Muscle of leg (tissue), 11 donors: Measurements from ENCODE around the gene MADCAM1. TPM values are rescaled to one million over a fixed set of nuclear protein-coding genes. Genes with fewer than 3 reads are reported as not detected.

Experiments used
- DNase-seq: peaks from one replicate; pipeline ENCODE4 v3.0.0; 2013
- H3K27ac ChIP-seq: one replicate; pipeline ENCODE4 v1.5.1; 2013; ENCODE audit warnings: mild to moderate bottlenecking, low read length, control low read depth
- H3K27me3 ChIP-seq: one replicate; pipeline ENCODE4 v1.6.1; 2013; ENCODE audit warnings: low read length; ENCODE audit not compliant: control insufficient read depth, insufficient read depth
- H3K36me3 ChIP-seq: one replicate; pipeline ENCODE4 v1.6.1; 2013; ENCODE audit warnings: low read length; ENCODE audit not compliant: control insufficient read depth, insufficient read depth
- H3K4me1 ChIP-seq: one replicate; pipeline ENCODE4 v1.6.1; 2013; ENCODE audit warnings: low read length; ENCODE audit not compliant: control insufficient read depth, insufficient read depth
- H3K4me3 ChIP-seq: one replicate; pipeline ENCODE4 v1.5.1; 2013; ENCODE audit warnings: low read length, control low read depth
- H3K9me3 ChIP-seq: replicated peaks from 2 replicates; pipeline ENCODE4 v1.6.1; 2013; ENCODE audit warnings: low read depth, low read length; ENCODE audit not compliant: control insufficient read depth
- WGBS: methylation state at CpG from one replicate; pipeline ENCODE4 v1.1.5; 2013; ENCODE audit warnings: missing lambda C conversion rate; ENCODE audit not compliant: insufficient coverage; 5-methylcytosine and 5-hydroxymethylcytosine counted together
- polyA plus RNA-seq, 8 donors: library from polyadenylated mRNA; unstranded; fragments of 120-200 nt; gene quantifications; one replicate each; pipeline versions ENCODE4 v1.2.1 to v1.2.3, GENCODE V29; 2013; ENCODE audit warnings: inconsistent platforms in 1 of 8, low replicate concordance in 1 of 8; ENCODE audit not compliant: insufficient read length in 8 of 8, insufficient read depth in 1 of 8
- total RNA-seq: library from RNA; stranded (reverse); fragments of 120-200 nt; gene quantifications from one replicate; pipeline ENCODE4 v1.2.4, GENCODE V29; 2013

MADCAM1 gene
- total and polyA plus RNA-seq, 9 donors: 4.0 to 15.7 (median 10.3) TPM

DNA sequence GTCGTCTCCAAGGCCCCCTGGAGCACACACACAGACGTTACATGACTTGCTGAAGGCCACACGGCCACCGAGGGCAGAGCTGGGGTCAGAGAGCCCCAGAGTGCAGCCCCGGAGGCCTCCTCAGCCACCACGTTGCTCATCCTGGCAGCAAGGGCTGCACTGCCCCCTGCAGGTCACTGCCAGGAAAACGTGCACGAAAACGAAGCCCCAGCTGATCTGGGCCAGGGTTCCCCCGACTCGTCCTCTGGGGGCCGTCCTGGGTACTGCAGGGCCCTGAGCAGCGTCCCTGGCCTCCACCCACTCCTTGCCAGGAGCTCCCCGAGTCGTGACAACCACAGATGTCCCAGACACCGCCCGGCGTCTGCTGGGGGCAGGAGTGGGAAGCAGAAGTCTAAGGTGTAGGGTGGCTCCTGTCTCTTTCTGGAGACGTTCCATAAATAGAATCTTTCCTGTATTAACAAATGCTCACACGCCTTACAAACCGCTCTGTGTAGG, 14.4 kb downstream of the MADCAM1 start:
- H3K4me1 ChIP-seq: peaks cover 40% of the 10 kb centered on the region
- DNase-seq: peak; percentile 78
- no peaks in the 10 kb centered on the region for H3K27me3 ChIP-seq
- H3K9me3 ChIP-seq: no peaks in the 10 kb centered on the region
- peak overlapping the region; percentile 87 for H3K27ac ChIP-seq
- H3K36me3 ChIP-seq: peaks cover 15% of the 10 kb centered on the region
- H3K4me3 ChIP-seq: no peak overlapping the region
- 10% methylated on average over 12 of the region's 21 CpGs for WGBS

GRCh38 chr19:511101-511851, 15.0 kb downstream of the MADCAM1 start:
- no peaks in the 10 kb centered on the region for H3K27me3 ChIP-seq
- H3K9me3 ChIP-seq: no peaks in the 10 kb centered on the region
- peaks cover 15% of the 10 kb centered on the region for H3K36me3 ChIP-seq
- peak; percentile 76 for DNase-seq
- H3K27ac ChIP-seq: peak overlapping the region; percentile 87
- peaks cover 38% of the 10 kb centered on the region for H3K4me1 ChIP-seq
- 31% methylated on average over 17 of the region's 30 CpGs for WGBS
- H3K4me3 ChIP-seq: no peak overlapping the region

DNA sequence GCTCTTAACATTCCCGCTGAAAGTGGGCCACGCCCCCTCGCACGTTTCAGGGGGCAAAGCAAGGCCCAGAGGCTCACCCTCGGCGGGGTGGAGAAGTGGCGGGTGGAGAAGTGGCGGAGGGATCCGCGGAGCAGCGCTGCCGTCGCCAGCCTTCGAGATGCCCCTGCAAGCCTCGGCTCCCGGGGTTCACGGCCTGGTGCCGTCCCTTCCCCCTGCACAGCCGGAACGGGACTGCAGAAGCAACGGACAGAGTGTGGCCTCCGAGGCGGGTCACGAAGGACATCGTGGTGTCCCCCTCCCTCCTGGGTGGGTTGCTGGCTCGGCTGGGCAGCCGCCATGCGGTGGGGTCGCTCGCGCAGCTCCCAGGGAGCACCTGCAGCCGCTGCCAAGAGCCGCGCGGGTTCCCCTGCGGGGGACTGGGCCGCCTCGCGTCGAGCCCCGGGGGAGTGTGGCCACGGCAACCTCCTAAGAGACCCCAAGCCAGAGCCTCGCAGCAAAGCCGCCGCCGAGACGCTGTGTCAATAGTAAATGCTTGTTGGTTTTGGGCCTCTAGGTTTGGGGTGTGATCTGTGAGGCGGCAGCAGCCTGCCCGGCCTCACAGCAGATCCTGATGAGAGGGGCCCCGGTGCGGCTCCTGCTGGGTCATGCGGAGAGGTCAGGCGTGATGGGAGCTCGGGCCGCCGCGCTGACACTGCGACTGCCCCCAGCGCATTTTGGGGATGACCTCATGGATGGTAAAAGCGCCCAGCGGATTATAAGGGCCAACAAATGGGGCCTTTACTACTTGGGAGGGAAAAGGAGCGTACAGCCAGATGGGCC, 16.5 kb downstream of the MADCAM1 start:
- Histone ChIP-seq H3K36me3 (peaks cover 15% of the 10 kb centered on the region), H3K27ac (no peak overlapping the region), H3K9me3 (no peaks in the 10 kb centered on the region), H3K27me3 (no peaks in the 10 kb centered on the region), H3K4me3 (no peak overlapping the region), H3K4me1 (peaks cover 39% of the 10 kb centered on the region)
- peak; percentile 32 for DNase-seq
- WGBS: 23% methylated on average over 53 of the region's 62 CpGs

- DNase-seq: no peak
- H3K27ac ChIP-seq: no peak overlapping the region
- H3K4me3 ChIP-seq: no peak overlapping the region
- peaks cover 15% of the 10 kb centered on the region for H3K36me3 ChIP-seq
- H3K27me3 ChIP-seq: no peaks in the 10 kb centered on the region
- H3K4me1 ChIP-seq: peaks cover 30% of the 10 kb centered on the region
- H3K9me3 ChIP-seq: no peaks in the 10 kb centered on the region
- 66% methylated on average over 10 of the region's 10 CpGs for WGBS
These were observed 17.3 kb downstream of the MADCAM1 start for GRCh38 chr19:513368-514165.

DNA sequence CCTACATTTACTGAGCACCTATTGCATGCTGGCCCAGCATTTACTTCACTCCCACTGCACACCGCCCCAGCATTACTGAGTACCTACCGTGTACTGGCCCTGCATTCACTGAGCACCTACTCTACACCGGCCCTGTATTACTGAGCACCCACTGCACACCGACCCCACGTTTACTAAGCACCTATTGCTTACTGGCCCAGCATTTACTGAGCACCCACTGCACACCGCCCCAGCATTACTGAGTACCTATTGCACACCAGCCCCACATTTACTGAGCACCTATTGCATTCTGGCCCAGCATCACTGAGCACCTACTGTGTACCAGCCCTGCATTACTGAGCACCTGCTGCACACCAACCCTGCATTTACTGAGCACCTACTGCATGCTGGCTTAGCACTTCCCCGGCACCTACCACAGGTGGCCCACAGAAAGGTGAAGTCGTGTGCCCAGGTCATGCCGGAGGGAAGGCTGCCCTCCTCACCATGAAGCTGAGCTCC, 17.9 kb downstream of the MADCAM1 start:
- no peak overlapping the region for H3K27ac ChIP-seq
- 98% methylated on average over 6 of the region's 9 CpGs for WGBS
- H3K27me3 ChIP-seq: no peaks in the 10 kb centered on the region
- peaks cover 11% of the 10 kb centered on the region for H3K36me3 ChIP-seq
- H3K4me3 ChIP-seq: no peak overlapping the region
- H3K4me1 ChIP-seq: peaks cover 27% of the 10 kb centered on the region
- H3K9me3 ChIP-seq: no peaks in the 10 kb centered on the region
- DNase-seq: no peak

DNA sequence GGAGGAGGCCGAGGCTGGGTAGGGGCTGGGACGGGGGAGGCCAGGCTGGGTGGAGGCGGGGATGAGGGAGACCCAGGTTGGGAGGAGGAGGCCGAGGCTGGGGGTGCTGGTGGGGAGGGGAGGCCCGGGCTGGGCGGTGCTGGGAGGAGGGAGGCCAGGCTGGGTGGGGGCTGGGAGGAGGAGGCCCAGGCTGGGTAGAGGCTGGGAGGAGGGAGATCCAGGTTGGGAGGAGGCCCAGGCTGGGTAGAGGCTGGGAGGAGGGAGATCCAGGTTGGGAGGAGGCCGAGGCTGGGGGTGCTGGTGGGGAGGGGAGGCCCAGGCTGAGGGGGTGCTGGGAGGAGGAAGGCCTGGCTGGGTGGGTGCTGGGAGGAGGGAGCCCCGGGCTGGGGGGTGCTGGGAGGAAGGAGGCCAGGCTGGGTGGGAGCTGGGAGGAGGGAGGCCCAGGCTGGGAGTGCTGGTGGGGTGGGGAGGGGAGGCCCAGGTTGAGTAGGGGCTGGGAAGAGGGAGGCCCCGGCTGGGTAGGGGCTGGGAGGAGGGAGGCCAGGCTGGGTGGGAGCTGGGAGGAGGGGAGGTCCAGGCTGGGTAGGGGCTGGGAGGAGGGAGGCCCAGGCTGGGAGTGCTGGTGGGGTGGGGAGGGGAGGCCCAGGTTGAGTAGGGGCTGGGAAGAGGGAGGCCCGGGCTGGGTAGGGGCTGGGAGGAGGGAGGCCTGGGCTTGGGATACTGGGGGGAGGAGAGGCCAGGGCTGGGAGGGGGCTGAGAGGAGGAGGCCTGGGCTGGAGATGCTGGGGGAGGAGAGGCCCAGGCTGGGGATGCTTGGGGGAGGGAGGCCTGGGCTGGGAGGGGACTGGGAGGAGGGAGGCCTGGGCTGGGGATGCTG, 21.7 kb downstream of the MADCAM1 start:
- peak; percentile 98 for DNase-seq
- no peak overlapping the region for H3K4me3 ChIP-seq
- H3K4me1 ChIP-seq: peaks cover 6% of the 10 kb centered on the region
- WGBS: 19% methylated on average over 10 of the region's 10 CpGs
- peak overlapping the region; percentile 29 for H3K27ac ChIP-seq
- no peaks in the 10 kb centered on the region for H3K27me3 ChIP-seq
- H3K36me3 ChIP-seq: peaks cover 12% of the 10 kb centered on the region
- peaks cover 10% of the 10 kb centered on the region for H3K9me3 ChIP-seq

GRCh38 chr19:518598-519231, 22.4 kb downstream of the MADCAM1 start:
- peak overlapping the region; percentile 51 for H3K27ac ChIP-seq
- peaks cover 10% of the 10 kb centered on the region for H3K9me3 ChIP-seq
- no peaks in the 10 kb centered on the region for H3K27me3 ChIP-seq
- H3K4me1 ChIP-seq: peaks cover 4% of the 10 kb centered on the region
- no peak overlapping the region for H3K4me3 ChIP-seq
- H3K36me3 ChIP-seq: peaks cover 12% of the 10 kb centered on the region
- 8% methylated on average over 56 of the region's 58 CpGs for WGBS
- DNase-seq: no peak

DNA sequence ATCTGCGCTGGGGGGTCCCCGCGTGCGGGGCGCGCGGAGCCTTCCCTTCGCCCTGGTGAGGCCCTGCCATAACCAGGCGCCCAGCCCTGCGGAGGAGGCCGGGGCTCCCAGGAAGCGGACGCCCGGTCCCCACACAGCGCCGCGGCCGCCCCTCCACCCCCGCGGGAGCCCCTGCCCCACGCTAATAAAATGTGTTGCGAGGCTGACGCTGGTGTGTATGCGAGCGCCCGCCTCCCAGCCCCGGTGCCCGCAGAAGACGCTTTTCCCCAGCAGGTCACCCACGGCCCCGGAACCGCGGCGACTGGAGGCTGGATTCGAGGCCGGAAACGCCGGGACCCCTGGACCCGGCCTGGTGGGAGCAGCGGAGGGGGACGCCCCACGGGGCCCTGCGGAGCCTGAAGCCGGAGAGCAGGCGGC, 23.2 kb downstream of the MADCAM1 start:
- H3K4me3 ChIP-seq: no peak overlapping the region
- no peak overlapping the region for H3K27ac ChIP-seq
- H3K4me1 ChIP-seq: peaks cover 9% of the 10 kb centered on the region
- H3K36me3 ChIP-seq: peaks cover 8% of the 10 kb centered on the region
- 82% methylated on average over 44 of the region's 45 CpGs for WGBS
- H3K27me3 ChIP-seq: no peaks in the 10 kb centered on the region
- no peak for DNase-seq
- H3K9me3 ChIP-seq: peaks cover 10% of the 10 kb centered on the region

- Histone ChIP-seq H3K4me3 (no peak overlapping the region), H3K36me3 (peaks cover 5% of the 10 kb centered on the region), H3K4me1 (peaks cover 5% of the 10 kb centered on the region), H3K27me3 (no peaks in the 10 kb centered on the region), H3K27ac (no peak overlapping the region), H3K9me3 (peaks cover 10% of the 10 kb centered on the region)
- no peak for DNase-seq
- WGBS: 96% methylated on average over 8 of the region's 12 CpGs
These were observed 26.4 kb downstream of the MADCAM1 start for GRCh38 chr19:522726-523125.
